ENCODE results near the gene GPC5. TPM values are rescaled to one million over a fixed set of nuclear protein-coding genes. Genes with fewer than 3 reads are reported as not detected.

GPC5 gene
- total and polyA plus RNA-seq, 4 donors: 0.51 to 22.4 (median 2.0) TPM

DNA sequence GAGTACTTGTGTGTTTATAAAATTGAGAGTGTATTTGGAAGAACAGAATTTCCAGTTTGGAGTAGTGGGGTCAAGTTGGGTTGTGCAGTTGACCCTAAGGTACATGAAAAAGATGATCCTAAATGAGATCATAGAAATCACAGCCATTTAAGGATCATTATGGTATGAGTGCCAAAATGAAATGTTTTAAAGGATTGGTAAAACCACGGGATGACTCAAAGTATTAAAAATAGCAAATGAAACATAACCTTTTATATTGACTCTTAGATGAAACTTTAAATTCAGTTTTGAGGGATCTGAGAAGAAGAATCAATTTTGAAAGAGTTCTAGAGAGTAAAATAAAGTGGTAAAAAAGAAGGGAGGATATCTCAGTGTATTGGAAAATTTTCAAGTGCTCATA is 773.8 kb downstream of the GPC5 start (continued):
- TF ChIP-seq SP1 (IDR thresholded peaks at IDR 0.05): no peak
- no peak for TF ChIP-seq TAF1 (conservative IDR thresholded peaks at IDR 0.05)
- no peak for TF ChIP-seq HNF4G (IDR thresholded peaks at IDR 0.05)
- no peak for TF ChIP-seq RAD21 (IDR thresholded peaks at IDR 0.05)
- TF ChIP-seq HNF4A (conservative IDR thresholded peaks at IDR 0.05): no peak
- no peak for TF ChIP-seq YY1 (IDR thresholded peaks at IDR 0.05)
- no peak for TF ChIP-seq FOXA1 (IDR thresholded peaks at IDR 0.05)
- no peak for TF ChIP-seq GABPA (IDR thresholded peaks at IDR 0.05 in 1 of 2, conservative IDR thresholded peaks at IDR 0.05 in 1 of 2)
- TF ChIP-seq, protein P1, sequence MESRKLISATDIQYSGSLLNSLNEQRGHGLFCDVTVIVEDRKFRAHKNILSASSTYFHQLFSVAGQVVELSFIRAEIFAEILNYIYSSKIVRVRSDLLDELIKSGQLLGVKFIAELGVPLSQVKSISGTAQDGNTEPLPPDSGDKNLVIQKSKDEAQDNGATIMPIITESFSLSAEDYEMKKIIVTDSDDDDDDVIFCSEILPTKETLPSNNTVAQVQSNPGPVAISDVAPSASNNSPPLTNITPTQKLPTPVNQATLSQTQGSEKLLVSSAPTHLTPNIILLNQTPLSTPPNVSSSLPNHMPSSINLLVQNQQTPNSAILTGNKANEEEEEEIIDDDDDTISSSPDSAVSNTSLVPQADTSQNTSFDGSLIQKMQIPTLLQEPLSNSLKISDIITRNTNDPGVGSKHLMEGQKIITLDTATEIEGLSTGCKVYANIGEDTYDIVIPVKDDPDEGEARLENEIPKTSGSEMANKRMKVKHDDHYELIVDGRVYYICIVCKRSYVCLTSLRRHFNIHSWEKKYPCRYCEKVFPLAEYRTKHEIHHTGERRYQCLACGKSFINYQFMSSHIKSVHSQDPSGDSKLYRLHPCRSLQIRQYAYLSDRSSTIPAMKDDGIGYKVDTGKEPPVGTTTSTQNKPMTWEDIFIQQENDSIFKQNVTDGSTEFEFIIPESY (IDR thresholded peaks at IDR 0.05): no peak

DNA sequence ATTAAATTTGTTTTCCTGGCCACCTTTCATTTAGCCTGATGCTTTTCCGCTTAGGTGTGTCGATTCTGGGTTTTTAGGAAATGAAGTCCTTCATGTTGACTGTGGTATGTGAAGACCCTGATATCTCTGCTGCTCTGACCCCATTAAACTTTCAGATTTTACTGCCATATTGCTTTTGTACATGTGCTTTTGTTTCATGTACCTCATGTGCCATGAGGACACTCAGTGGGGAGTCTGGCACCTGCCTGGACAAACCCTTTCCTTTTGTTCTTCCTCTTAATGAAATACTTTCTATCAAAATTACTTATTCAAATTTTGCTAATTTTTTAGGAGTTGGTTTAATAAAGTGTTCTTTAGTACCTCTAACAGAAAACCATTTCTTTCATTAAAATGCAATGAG is 774.8 kb downstream of the GPC5 start:
- no peak overlapping the region for H3K27ac ChIP-seq (ENCODE audit: low read depth in 1 of 2, low read length in 2 of 2)
- WGBS: 97% methylated on average over 2 of the region's 2 CpGs
- H3K9ac ChIP-seq (ENCODE audit: low read depth in 1 of 2, low read length in 2 of 2): no peak overlapping the region
- H3K36me3 ChIP-seq (ENCODE audit: control insufficient read depth in 4 of 4, insufficient read depth in 3 of 4, low read depth in 1 of 4, low read length in 3 of 4): no peaks in the 10 kb centered on the region
- no peaks in the 10 kb centered on the region for H3K9me3 ChIP-seq (ENCODE audit: control insufficient read depth in 4 of 4, low read length in 3 of 4)
- TF ChIP-seq NR2F2 (IDR thresholded peaks at IDR 0.05) (no peak), HNF4G (IDR thresholded peaks at IDR 0.05) (no peak), JUND (IDR thresholded peaks at IDR 0.05) (no peak), FOXA1 (IDR thresholded peaks at IDR 0.05) (no peak), SP1 (IDR thresholded peaks at IDR 0.05) (no peak), HNF4A (conservative IDR thresholded peaks at IDR 0.05) (no peak), FOXA2 (IDR thresholded peaks at IDR 0.05) (no peak), RAD21 (IDR thresholded peaks at IDR 0.05) (no peak), RXRA (IDR thresholded peaks at IDR 0.05) (no peak), GABPA (IDR thresholded peaks at IDR 0.05 in 1 of 2, conservative IDR thresholded peaks at IDR 0.05 in 1 of 2) (no peak), EGR1 (IDR thresholded peaks at IDR 0.05; ENCODE audit: low read depth in 2 of 2) (no peak), TAF1 (conservative IDR thresholded peaks at IDR 0.05) (no peak)
- TF ChIP-seq, protein P2, sequence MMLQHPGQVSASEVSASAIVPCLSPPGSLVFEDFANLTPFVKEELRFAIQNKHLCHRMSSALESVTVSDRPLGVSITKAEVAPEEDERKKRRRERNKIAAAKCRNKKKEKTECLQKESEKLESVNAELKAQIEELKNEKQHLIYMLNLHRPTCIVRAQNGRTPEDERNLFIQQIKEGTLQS (IDR thresholded peaks at IDR 0.05): no peak
- TF ChIP-seq, protein P1 (IDR thresholded peaks at IDR 0.05): no peak
- no peaks in the 10 kb centered on the region for H3K4me1 ChIP-seq (ENCODE audit: control insufficient read depth in 4 of 4, insufficient read depth in 4 of 4, low read length in 3 of 4)
- H3K27me3 ChIP-seq (ENCODE audit: control insufficient read depth in 4 of 4, insufficient read depth in 4 of 4, low read length in 3 of 4): no peaks in the 10 kb centered on the region
- no peak for DNase-seq (ENCODE audit: low spot score)
- H3K4me3 ChIP-seq (ENCODE audit: low read depth in 1 of 3, low read length in 3 of 3): no peak overlapping the region

DNA sequence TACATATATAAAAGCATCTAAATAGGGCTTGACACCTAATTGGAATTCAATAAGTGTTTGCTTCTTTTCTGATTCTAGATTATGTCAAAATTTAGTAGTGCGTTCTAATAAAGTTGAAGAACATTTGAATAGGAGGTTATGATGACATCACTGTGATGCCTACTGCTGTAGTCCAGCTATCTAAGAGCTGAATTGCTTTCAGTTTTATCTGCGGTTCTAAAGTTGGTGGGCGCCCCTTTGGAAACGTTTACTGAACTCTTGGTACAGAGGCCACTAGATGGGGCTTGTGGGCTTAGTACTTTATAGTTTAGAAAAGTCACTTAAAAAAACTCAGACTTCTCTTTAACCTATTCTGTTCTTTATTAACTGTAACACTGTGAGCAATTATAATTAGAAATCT is 776.9 kb downstream of the GPC5 start:
- DNase-seq (ENCODE audit: low spot score): no peak
- no peaks in the 10 kb centered on the region for H3K4me1 ChIP-seq (ENCODE audit: control insufficient read depth in 4 of 4, insufficient read depth in 4 of 4, low read length in 3 of 4)
- no peak overlapping the region for H3K27ac ChIP-seq (ENCODE audit: low read depth in 1 of 2, low read length in 2 of 2)
- H3K9me3 ChIP-seq (ENCODE audit: control insufficient read depth in 4 of 4, low read length in 3 of 4): no peaks in the 10 kb centered on the region
- TF ChIP-seq RAD21 (IDR thresholded peaks at IDR 0.05) (peak; percentile 51 to 71), SP1 (IDR thresholded peaks at IDR 0.05) (no peak), JUND (IDR thresholded peaks at IDR 0.05) (peak in 1 of 2 donors; percentile 35), HNF4A (conservative IDR thresholded peaks at IDR 0.05) (peak in 1 of 2 donors; percentile 18)
- TF ChIP-seq, protein P3, sequence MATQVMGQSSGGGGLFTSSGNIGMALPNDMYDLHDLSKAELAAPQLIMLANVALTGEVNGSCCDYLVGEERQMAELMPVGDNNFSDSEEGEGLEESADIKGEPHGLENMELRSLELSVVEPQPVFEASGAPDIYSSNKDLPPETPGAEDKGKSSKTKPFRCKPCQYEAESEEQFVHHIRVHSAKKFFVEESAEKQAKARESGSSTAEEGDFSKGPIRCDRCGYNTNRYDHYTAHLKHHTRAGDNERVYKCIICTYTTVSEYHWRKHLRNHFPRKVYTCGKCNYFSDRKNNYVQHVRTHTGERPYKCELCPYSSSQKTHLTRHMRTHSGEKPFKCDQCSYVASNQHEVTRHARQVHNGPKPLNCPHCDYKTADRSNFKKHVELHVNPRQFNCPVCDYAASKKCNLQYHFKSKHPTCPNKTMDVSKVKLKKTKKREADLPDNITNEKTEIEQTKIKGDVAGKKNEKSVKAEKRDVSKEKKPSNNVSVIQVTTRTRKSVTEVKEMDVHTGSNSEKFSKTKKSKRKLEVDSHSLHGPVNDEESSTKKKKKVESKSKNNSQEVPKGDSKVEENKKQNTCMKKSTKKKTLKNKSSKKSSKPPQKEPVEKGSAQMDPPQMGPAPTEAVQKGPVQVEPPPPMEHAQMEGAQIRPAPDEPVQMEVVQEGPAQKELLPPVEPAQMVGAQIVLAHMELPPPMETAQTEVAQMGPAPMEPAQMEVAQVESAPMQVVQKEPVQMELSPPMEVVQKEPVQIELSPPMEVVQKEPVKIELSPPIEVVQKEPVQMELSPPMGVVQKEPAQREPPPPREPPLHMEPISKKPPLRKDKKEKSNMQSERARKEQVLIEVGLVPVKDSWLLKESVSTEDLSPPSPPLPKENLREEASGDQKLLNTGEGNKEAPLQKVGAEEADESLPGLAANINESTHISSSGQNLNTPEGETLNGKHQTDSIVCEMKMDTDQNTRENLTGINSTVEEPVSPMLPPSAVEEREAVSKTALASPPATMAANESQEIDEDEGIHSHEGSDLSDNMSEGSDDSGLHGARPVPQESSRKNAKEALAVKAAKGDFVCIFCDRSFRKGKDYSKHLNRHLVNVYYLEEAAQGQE (IDR thresholded peaks at IDR 0.05): peak; percentile 72
- H3K4me3 ChIP-seq (ENCODE audit: low read depth in 1 of 3, low read length in 3 of 3): no peak overlapping the region
- WGBS: 13% methylated on average over 4 of the region's 4 CpGs
- no peaks in the 10 kb centered on the region for H3K36me3 ChIP-seq (ENCODE audit: control insufficient read depth in 4 of 4, insufficient read depth in 3 of 4, low read depth in 1 of 4, low read length in 3 of 4)
- H3K27me3 ChIP-seq (ENCODE audit: control insufficient read depth in 4 of 4, insufficient read depth in 4 of 4, low read length in 3 of 4): no peaks in the 10 kb centered on the region
- no peak overlapping the region for H3K9ac ChIP-seq (ENCODE audit: low read depth in 1 of 2, low read length in 2 of 2)
